Coronary artery (tissue), 2 donors: ENCODE data around the gene ARL15.

Source experiments
- DNase-seq: peaks from one replicate; pipeline ENCODE4 v3.0.0-alpha.2; 2017; ENCODE audit warnings: low spot score
- H3K27ac ChIP-seq, 2 donors: fragments of 200-600 bp; sonication (generic); one replicate each; pipeline ENCODE4 v1.5.1; 2016 to 2019
- H3K4me3 ChIP-seq: fragments of 200-600 bp; sonication (generic); 2 replicates; pipeline ENCODE4 v1.5.1; 2016; ENCODE audit warnings: mild to moderate bottlenecking, moderate library complexity
- TF ChIP-seq, protein P1 (sequence below): fragments of 200-600 bp; sonication (generic); IDR thresholded peaks from one replicate; pipeline ENCODE4 v1.5.1; 2019; ENCODE audit warnings: antibody characterized with exemption

ARL15 gene

DNA sequence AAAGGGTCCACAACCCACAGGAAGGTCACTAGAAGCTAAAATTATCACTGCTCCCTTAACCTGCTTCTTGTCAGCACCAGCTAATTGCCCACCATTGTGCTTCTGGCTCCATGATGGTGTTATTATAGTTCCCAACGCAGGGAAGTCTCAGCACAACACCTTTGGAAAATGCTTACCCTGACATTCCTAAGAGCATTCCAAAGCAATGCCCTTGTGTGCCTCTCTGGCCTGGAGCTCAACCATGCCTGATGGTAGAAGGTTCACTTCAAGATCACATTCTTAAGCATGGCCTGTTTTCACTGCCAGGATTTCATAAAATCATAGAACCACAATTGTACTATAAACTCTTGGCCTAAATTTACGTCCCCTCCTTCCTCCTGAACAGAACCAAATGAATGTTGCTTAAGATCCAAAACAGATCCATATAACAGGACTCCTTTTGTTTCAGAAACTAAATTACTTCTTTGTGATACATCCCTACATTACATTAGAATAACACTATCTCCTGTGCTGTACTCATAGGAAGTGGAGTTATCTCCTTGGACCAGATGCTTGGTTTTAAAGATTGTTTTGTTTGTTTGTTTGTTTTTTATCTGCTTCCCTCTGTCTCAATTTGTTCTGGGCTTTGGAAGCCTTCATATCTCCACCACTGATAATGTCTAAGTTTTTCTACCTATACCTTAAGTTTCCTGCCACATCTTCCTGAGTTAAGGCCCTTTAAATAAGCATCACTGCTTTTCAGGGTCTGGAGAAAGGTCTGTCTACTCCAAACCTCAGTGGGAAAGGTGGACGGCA lies 32.1 kb downstream of the ARL15 start:
- no peak overlapping the region for H3K4me3 ChIP-seq
- TF ChIP-seq, protein P1, sequence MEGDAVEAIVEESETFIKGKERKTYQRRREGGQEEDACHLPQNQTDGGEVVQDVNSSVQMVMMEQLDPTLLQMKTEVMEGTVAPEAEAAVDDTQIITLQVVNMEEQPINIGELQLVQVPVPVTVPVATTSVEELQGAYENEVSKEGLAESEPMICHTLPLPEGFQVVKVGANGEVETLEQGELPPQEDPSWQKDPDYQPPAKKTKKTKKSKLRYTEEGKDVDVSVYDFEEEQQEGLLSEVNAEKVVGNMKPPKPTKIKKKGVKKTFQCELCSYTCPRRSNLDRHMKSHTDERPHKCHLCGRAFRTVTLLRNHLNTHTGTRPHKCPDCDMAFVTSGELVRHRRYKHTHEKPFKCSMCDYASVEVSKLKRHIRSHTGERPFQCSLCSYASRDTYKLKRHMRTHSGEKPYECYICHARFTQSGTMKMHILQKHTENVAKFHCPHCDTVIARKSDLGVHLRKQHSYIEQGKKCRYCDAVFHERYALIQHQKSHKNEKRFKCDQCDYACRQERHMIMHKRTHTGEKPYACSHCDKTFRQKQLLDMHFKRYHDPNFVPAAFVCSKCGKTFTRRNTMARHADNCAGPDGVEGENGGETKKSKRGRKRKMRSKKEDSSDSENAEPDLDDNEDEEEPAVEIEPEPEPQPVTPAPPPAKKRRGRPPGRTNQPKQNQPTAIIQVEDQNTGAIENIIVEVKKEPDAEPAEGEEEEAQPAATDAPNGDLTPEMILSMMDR: no peak
- H3K27ac ChIP-seq: no peak overlapping the region
- DNase-seq: no peak

- TF ChIP-seq, protein P1: no peak
- Histone ChIP-seq H3K4me3 (no peak overlapping the region), H3K27ac (no peak overlapping the region)
- DNase-seq: no peak
These were observed 34.3 kb downstream of the ARL15 start for GRCh38 chr5:54276048-54276447.

GRCh38 chr5:54275361-54275760 lies 35.0 kb downstream of the ARL15 start:
- DNase-seq: no peak
- TF ChIP-seq, protein P1: no peak
- Histone ChIP-seq H3K4me3 (no peak overlapping the region), H3K27ac (no peak overlapping the region)

GRCh38 chr5:54274944-54275343 lies 35.4 kb downstream of the ARL15 start:
- H3K27ac ChIP-seq: no peak overlapping the region

GRCh38 chr5:54273715-54274114 lies 36.7 kb downstream of the ARL15 start:
- H3K4me3 ChIP-seq: no peak overlapping the region
- DNase-seq: no peak
- H3K27ac ChIP-seq: no peak overlapping the region
- TF ChIP-seq, protein P1: no peak

More at GRCh38 chr5:54274944-54275343, 35.4 kb downstream of the ARL15 start:
- DNase-seq: no peak
- no peak overlapping the region for H3K4me3 ChIP-seq
- TF ChIP-seq, protein P1: no peak

GRCh38 chr5:54272746-54273145 lies 37.6 kb downstream of the ARL15 start:
- TF ChIP-seq, protein P1: no peak
- H3K4me3 ChIP-seq: no peak overlapping the region
- no peak overlapping the region for H3K27ac ChIP-seq
- no peak for DNase-seq

- TF ChIP-seq, protein P1: no peak
- no peak for DNase-seq
- Histone ChIP-seq H3K4me3 (no peak overlapping the region), H3K27ac (no peak overlapping the region)
These were observed 40.0 kb downstream of the ARL15 start for GRCh38 chr5:54270326-54270725.
